ENCODE results near the gene JUNB. TPM values are rescaled to one million over a fixed set of nuclear protein-coding genes. Genes with fewer than 3 reads are reported as not detected.

Gene JUNB
- total and polyA plus RNA-seq, 2 of the 8 experiments (the other 6 are each of a cell fraction or from before 2014, with no cell fraction given): 7.4 to 10.0 TPM

DNA sequence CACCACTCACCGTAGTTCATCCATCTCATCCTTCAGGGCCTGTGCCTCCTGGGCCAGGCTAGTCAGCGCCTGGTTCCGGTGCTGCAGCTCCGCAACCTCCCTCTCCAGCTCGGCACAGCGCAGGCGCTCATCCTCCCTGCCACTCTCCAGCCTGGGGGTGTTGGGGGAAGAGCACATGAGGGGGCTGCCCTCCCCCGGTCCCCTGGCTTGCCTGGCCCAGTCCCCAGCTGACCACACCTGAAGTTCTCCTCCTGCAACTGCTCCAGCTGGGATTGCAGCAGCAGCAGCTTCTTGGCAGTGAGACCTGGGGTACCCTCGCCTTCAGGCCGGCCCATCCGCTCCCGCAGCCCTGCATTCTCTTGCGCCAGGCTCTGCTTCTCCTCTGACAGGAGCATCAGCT, 20.4 kb upstream of the JUNB start (continued):
- no peak for TF ChIP-seq BRCA1 (IDR thresholded peaks at IDR 0.05; ENCODE audit: low read depth, low read length)
